Erythroblast (primary cell): ENCODE measurements around the gene SLC6A2.

Experiments used
- GATA1 ChIP-seq: IDR thresholded peaks from 2 replicates; pipeline ENCODE4 v1.6.1; 2011; ENCODE audit warnings: low read depth, mild to moderate bottlenecking, control low read depth, low read length, moderate library complexity
- POLR2A ChIP-seq: IDR thresholded peaks from 2 replicates; pipeline ENCODE4 v1.6.1; 2011; ENCODE audit warnings: mild to moderate bottlenecking, low read length

DNA sequence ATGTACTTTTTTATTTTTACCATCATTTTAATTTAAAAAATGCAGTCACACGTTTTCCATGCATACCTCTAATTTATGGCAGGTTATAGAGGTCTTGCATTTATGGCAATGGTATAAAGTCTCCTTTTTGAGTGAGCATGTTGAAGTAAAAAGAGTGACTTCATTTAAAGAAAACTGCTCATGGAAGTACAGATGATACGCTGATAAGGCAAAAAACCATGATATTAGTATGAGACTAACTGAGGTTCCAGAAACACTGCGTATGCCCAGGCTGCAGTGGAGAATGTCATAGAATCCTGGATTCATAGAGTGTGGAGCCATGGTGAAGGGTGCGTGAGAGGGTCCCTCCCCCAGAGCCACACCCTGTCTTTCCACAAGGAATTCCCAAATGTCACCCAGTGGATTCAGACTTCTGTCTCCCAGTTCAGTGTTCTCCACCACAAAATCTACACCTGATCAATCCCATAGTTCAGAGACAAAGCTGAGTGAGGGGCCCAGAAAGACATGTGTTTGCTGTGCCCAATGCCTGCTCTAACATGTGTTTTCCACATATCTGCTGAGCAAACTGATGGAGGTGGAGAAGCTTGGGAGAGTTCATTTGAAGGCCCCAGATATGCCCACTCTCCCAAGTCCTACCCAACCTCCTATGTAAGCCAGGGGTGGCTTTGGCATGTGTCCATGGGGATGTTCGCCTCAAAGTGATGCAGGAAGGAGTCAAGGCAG is 69.4 kb downstream of the SLC6A2 start:
- TF ChIP-seq POLR2A: no peak
- TF ChIP-seq GATA1: no peak
